Measurements from ENCODE around the gene DEAF1. TPM values are rescaled to one million over a fixed set of nuclear protein-coding genes. Genes with fewer than 3 reads are reported as not detected.
"Not testable (repeated sequence)": the region's sequence is repeated elsewhere in the genome, so short reads cannot be mapped to it uniquely, and the experiment has no call there.

Gene DEAF1
- total RNA-seq, 4 donors from 2014 or later, result 20.3 to 29.0 (median 23.0) TPM

GRCh38 chr11:659532-660085, 35.4 kb downstream of the DEAF1 start:
- DNase-seq (ENCODE audit: low spot score) (no peak), ATAC-seq (ENCODE audit: low FRiP score) (no peak)
- TF ChIP-seq CTCF (IDR thresholded peaks at IDR 0.05), result no peak

- no peak for ATAC-seq (ENCODE audit: low FRiP score)
- no peak for DNase-seq (ENCODE audit: low spot score)
- TF ChIP-seq CTCF (IDR thresholded peaks at IDR 0.05), result no peak
Measured at GRCh38 chr11:657691-658126, 37.3 kb downstream of the DEAF1 start.

- DNase-seq (ENCODE audit: low spot score) (no peak), ATAC-seq (ENCODE audit: low FRiP score) (no peak)
- no peak for TF ChIP-seq CTCF (IDR thresholded peaks at IDR 0.05)
Measured at GRCh38 chr11:656866-657265, 38.2 kb downstream of the DEAF1 start.

GRCh38 chr11:656426-656825, 38.6 kb downstream of the DEAF1 start:
- ATAC-seq (ENCODE audit: low FRiP score) (no peak), DNase-seq (ENCODE audit: low spot score) (no peak)
- no peak for TF ChIP-seq CTCF (IDR thresholded peaks at IDR 0.05)

- no peak for ATAC-seq (ENCODE audit: low FRiP score)
- no peak for DNase-seq (ENCODE audit: low spot score)
- TF ChIP-seq CTCF (IDR thresholded peaks at IDR 0.05), result no peak
Measured at GRCh38 chr11:655036-655726, 39.8 kb downstream of the DEAF1 start.

- DNase-seq (ENCODE audit: low spot score); ATAC-seq (ENCODE audit: low FRiP score): not testable (repeated sequence)
Measured at GRCh38 chr11:654444-654843, 40.6 kb downstream of the DEAF1 start.

GRCh38 chr11:653837-654236, 41.2 kb downstream of the DEAF1 start:
- TF ChIP-seq CTCF (IDR thresholded peaks at IDR 0.05), result no peak
- DNase-seq (ENCODE audit: low spot score) (no peak), ATAC-seq (ENCODE audit: low FRiP score) (no peak)

- not testable (repeated sequence) for DNase-seq (ENCODE audit: low spot score); ATAC-seq (ENCODE audit: low FRiP score)
Measured at GRCh38 chr11:653136-653535, 41.9 kb downstream of the DEAF1 start.
